Activated CD4-positive, alpha-beta T cell treated with anti-CD3 and anti-CD28 coated beads, Interleukin-2, amount 10 ng/mL, durations not matched to agents 7 days and 5 days (primary cell): ENCODE data around the gene COX5A. TPM values are rescaled to one million over a fixed set of nuclear protein-coding genes. Genes with fewer than 3 reads are reported as not detected.
A peak's percentile ranks its signal among the peaks of the same experiment; 100 is the strongest.
"Not testable (repeated sequence)": the region's sequence is repeated elsewhere in the genome, so short reads cannot be mapped to it uniquely, and the experiment has no call there.

Experiments used
- CTCF ChIA-PET: fragments of 350-600 bp; sonication (Branson Sonifier 250); formaldehyde crosslinking; loops from one replicate; lab custom pipeline; 2021; ENCODE audit warnings: antibody characterized with exemption; lab: Charles Lee
- POLR2A ChIA-PET: fragments of 350-600 bp; sonication (Branson Sonifier 250); formaldehyde crosslinking; loops from one replicate; lab custom pipeline; 2021; ENCODE audit warnings: antibody characterized with exemption; lab: Charles Lee
- DNase-seq: peaks from one replicate; pipeline ENCODE4 v3.0.0-alpha.2; 2020
- H3K27ac Mint-ChIP-seq: one replicate; pipeline ENCODE4 v1.8.0; 2021; ENCODE audit warnings: mild to moderate bottlenecking, moderate library complexity, mixed read lengths
- H3K27me3 Mint-ChIP-seq: one replicate; pipeline ENCODE4 v1.8.0; 2021; ENCODE audit warnings: mixed read lengths
- H3K36me3 Mint-ChIP-seq: one replicate; pipeline ENCODE4 v1.8.0; 2021; ENCODE audit warnings: low read depth, mixed read lengths
- H3K4me1 Mint-ChIP-seq: one replicate; pipeline ENCODE4 v1.8.0; 2021; ENCODE audit warnings: mixed read lengths
- H3K4me3 Mint-ChIP-seq: one replicate; pipeline ENCODE4 v1.8.0; 2021; ENCODE audit warnings: mild to moderate bottlenecking, moderate library complexity, mixed read lengths
- H3K9me3 Mint-ChIP-seq: one replicate; pipeline ENCODE4 v1.8.0; 2021; ENCODE audit warnings: mixed read lengths
- total RNA-seq, 2 experiments: library from RNA; stranded (reverse); gene quantifications; one replicate each; pipeline ENCODE4 v1.2.3, GENCODE V29; 2021

COX5A gene
- total RNA-seq, 2 experiments from 2014 or later: 236 to 239 TPM

DNA sequence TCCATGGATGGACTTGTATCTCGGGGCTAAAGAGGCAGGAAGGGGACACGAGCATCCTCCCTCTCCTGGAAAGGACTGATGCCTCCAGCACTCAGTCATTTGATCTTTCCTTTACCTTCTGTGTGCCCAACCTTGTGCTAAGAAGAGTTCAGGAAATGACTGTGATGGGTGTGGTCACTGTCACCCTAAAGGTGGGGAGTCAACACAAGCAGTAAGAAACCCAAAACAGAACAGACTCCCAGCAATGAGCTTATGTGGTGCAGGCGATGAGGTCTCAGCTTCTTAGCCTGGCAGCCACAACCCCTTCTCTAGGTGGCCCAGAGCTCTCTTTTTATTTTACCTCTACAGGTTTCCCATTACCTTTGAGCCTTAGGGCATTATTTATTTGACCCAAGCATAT, 44.2 kb downstream of the COX5A start:
- ChIA-PET POLR2A (no interaction called here), CTCF (interaction anchor here (0.6 to 1.9 kb wide), 10 partner anchors 8 to 192 kb away, joined by 3 to 10 read pairs (median 4); partner anchors contain the start of genes FAM219B and RPP25)
- no peaks in the 10 kb centered on the region for H3K27me3 Mint-ChIP-seq
- H3K4me1 Mint-ChIP-seq: peaks cover 54% of the 10 kb centered on the region
- H3K36me3 Mint-ChIP-seq: peaks cover 50% of the 10 kb centered on the region
- peak; percentile 75 for DNase-seq
- peak overlapping the region; percentile 55 for H3K4me3 Mint-ChIP-seq
- H3K27ac Mint-ChIP-seq: peak overlapping the region; percentile 97
- H3K9me3 Mint-ChIP-seq: no peaks in the 10 kb centered on the region

DNA sequence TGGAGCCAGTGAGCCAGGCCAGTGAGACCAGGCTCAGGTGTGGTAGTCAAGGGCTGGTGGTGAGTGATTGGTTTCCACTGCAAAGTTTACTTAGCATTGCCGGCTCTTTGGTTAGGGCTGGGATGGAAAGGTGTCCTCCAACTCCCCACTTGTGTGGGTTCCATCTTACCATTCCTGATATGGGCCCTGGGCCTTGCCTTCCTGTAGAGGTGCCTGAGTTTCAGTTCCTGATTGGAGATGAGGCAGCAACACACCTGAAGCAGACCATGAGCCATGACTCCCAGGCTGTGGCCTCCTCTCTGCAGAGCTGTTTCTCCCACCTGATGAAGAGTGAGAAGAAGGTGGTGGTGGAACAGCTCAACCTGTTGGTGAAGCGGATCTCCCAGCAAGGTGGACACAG, 44.9 kb downstream of the COX5A start:
- ChIA-PET CTCF (interaction anchor here (1.8 to 2.0 kb wide), 3 partner anchors 9 to 19 kb away, joined by 4 to 13 read pairs (median 10); partner anchors contain the start of gene FAM219B), POLR2A (no interaction called here)
- Mint-ChIP-seq H3K4me1 (peaks cover 56% of the 10 kb centered on the region), H3K27ac (peak overlapping the region; percentile 97), H3K36me3 (peaks cover 50% of the 10 kb centered on the region), H3K27me3 (no peaks in the 10 kb centered on the region), H3K4me3 (no peak overlapping the region), H3K9me3 (no peaks in the 10 kb centered on the region)
- DNase-seq: no peak

- Mint-ChIP-seq H3K36me3 (peaks cover 46% of the 10 kb centered on the region), H3K9me3 (no peaks in the 10 kb centered on the region), H3K27ac (peak overlapping the region; percentile 97), H3K27me3 (no peaks in the 10 kb centered on the region), H3K4me3 (no peak overlapping the region), H3K4me1 (peaks cover 56% of the 10 kb centered on the region)
- ChIA-PET CTCF (interaction anchor here (1.0 to 2.0 kb wide), 4 partner anchors 10 to 53 kb away, joined by 3 to 13 read pairs (median 4); no protein-coding TSS in a partner anchor), POLR2A (interaction anchor here (0.6 kb wide), 1 partner anchor 21 kb away, joined by 3 read pairs; no protein-coding TSS in a partner anchor)
- no peak for DNase-seq
Observed at GRCh38 chr15:74892313-74892712, 45.6 kb downstream of the COX5A start.

- Mint-ChIP-seq H3K27me3 (no peaks in the 10 kb centered on the region), H3K4me1 (peaks cover 56% of the 10 kb centered on the region), H3K27ac (peak overlapping the region; percentile 88), H3K9me3 (no peaks in the 10 kb centered on the region), H3K36me3 (peaks cover 40% of the 10 kb centered on the region), H3K4me3 (peak overlapping the region; percentile 92)
- POLR2A ChIA-PET: no interaction called here
- CTCF ChIA-PET: interaction anchor here (1.0 to 2.0 kb wide), 3 partner anchors 11 to 53 kb away, joined by 3 to 13 read pairs (median 4); no protein-coding TSS in a partner anchor
- no peak for DNase-seq
Observed at GRCh38 chr15:74891469-74891868, 46.4 kb downstream of the COX5A start.

DNA sequence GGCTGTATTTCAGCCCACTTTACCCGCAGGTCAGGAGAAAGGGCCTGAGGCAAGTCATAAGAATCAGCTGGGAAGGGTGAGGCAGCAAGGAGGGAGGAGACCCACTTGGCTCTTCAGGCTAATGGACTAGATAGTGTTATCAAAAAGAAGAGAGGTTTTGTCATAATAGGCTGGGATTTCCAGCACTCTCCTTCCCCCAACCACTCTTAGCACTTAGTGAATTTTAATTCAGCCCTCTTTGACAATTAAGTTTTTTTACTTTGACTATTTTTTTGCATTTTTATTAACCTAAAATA, 47.3 kb downstream of the COX5A start:
- Mint-ChIP-seq H3K36me3 (peaks cover 37% of the 10 kb centered on the region), H3K27ac (peak overlapping the region; percentile 88), H3K4me3 (peak overlapping the region; percentile 92), H3K4me1 (peaks cover 56% of the 10 kb centered on the region), H3K9me3 (no peaks in the 10 kb centered on the region), H3K27me3 (no peaks in the 10 kb centered on the region)
- POLR2A ChIA-PET: no interaction called here
- no peak for DNase-seq
- CTCF ChIA-PET: interaction anchor here (1.0 to 2.8 kb wide), 3 partner anchors 11 to 119 kb away, joined by 4 to 17 read pairs (median 4); no protein-coding TSS in a partner anchor

DNA sequence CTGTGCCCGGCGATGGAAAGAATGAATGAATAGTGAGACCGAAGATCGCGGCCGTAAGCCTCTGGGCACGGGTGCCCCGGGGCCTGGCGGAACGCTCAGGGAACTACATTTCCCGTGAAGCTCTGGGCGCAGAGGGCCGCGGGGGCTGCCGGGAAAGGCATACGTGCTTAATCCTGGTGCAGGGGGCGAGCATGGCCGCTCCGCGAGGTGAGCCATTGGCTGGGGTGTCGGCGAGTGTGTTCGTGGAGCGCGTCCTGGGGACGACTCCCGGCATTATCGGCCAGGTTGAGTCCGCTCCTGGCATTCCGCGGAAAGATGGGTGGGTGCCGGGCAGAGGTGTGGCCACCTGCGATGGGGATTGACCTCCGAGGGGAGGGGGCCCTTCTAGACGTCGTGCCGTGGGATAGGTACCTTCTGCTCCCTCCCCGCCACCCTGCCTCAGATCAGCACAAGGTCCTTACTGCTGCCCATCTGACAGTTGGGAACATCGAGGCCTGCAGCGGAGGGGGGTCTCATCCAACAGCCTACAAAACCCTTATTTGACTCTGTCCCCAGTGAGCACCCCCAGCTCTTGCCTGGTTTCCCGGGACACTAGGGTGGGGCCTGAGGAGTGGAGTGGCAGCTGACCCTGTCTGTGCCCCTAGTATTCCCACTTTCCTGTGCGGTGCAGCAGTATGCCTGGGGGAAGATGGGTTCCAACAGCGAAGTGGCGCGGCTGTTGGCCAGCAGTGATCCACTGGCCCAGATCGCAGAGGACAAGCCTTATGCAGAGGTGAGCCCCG, 47.8 kb downstream of the COX5A start, which contains the start of gene MPI:
TSS of gene MPI (plus strand) at position 160 of the 782 bp plus-strand sequence. CDS start at position 192, 32 bp downstream.
- Mint-ChIP-seq H3K4me3 (peak within 1 kb of the TSS; percentile 92), H3K27ac (peak within 1 kb of the TSS; percentile 88), H3K36me3 (peaks cover 37% of the 10 kb centered on the region), H3K4me1 (peaks cover 53% of the 10 kb centered on the region), H3K27me3 (no peaks in the 10 kb centered on the region), H3K9me3 (no peaks in the 10 kb centered on the region)
- DNase-seq: peak; percentile 89
- ChIA-PET CTCF (interaction anchor here (0.9 to 2.8 kb wide), 9 partner anchors 12 to 119 kb away, joined by 3 to 17 read pairs (median 4); no protein-coding TSS in a partner anchor), POLR2A (no interaction called here)

DNA sequence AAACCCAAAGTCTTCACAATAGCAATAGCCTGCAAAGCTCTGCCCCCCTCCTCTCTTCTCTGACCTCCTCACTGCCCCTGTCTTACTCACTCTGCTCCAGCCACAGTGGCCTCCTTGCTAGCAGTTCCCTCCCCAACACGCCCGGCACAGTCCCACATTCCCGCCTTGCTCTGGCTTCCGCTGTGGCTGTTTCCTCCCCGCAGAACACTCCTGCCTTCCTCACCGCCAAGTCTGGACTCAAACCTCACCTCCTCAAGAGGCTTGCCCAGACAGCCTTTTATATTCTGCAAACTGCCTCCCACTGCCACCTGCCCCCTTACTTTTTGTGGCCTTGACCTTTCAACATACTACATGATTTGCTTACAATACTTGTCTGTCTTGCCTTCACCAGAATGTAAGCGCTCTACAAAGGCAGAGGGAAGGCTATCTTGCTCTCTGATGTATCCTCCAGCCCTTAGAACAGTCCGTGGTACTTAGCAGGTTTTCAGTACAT, 48.4 kb downstream of the COX5A start:
- H3K36me3 Mint-ChIP-seq: peaks cover 37% of the 10 kb centered on the region
- no peaks in the 10 kb centered on the region for H3K9me3 Mint-ChIP-seq
- ChIA-PET CTCF (interaction anchor here (0.9 to 2.8 kb wide), 9 partner anchors 12 to 118 kb away, joined by 3 to 17 read pairs (median 4); no protein-coding TSS in a partner anchor), POLR2A (no interaction called here)
- peak; percentile 29 for DNase-seq
- H3K27me3 Mint-ChIP-seq: peaks cover 3% of the 10 kb centered on the region
- peak overlapping the region; percentile 88 for H3K27ac Mint-ChIP-seq
- peak overlapping the region; percentile 92 for H3K4me3 Mint-ChIP-seq
- H3K4me1 Mint-ChIP-seq: peaks cover 57% of the 10 kb centered on the region

GRCh38 chr15:74888716-74889115, 49.2 kb downstream of the COX5A start:
- Mint-ChIP-seq H3K4me3 (peak overlapping the region; percentile 92), H3K4me1 (peaks cover 62% of the 10 kb centered on the region), H3K9me3 (no peaks in the 10 kb centered on the region), H3K27me3 (peaks cover 3% of the 10 kb centered on the region), H3K36me3 (peaks cover 36% of the 10 kb centered on the region), H3K27ac (peak overlapping the region; percentile 88)
- ChIA-PET CTCF (interaction anchor here (0.9 to 2.8 kb wide), 7 partner anchors 13 to 89 kb away, joined by 3 to 17 read pairs (median 3); no protein-coding TSS in a partner anchor), POLR2A (no interaction called here)
- DNase-seq: no peak

DNA sequence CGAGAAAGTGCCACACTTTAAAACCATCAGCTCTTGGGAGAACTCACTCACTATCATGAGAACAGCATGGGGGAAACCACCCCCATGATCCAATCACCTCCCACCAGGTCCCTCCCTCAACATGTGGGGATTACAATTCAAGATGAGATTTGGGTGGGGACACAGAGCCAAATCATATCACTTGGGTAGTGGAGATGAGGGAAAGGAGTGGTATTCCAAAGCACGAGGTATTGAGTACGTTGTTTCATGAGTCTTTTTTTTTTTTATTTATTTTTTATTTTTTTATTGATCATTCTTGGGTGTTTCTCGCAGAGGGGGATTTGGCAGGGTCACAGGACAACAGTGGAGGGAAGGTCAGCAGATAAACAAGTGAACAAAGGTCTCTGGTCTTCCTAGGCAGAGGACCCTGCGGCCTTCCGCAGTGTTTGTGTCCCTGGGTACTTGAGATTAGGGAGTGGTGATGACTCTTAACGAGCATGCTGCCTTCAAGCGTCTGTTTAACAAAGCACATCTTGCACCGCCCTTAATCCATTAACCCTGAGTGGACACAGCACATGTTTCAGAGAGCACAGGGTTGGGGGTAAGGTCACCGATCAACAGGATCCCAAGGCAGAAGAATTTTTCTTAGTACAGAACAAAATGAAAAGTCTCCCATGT, 50.2 kb downstream of the COX5A start:
- H3K9me3 Mint-ChIP-seq, H3K27me3 Mint-ChIP-seq, POLR2A ChIA-PET, DNase-seq, H3K4me3 Mint-ChIP-seq, H3K27ac Mint-ChIP-seq: not testable (repeated sequence)
- CTCF ChIA-PET: interaction anchor here (1.2 to 2.8 kb wide), 3 partner anchors 14 to 18 kb away, joined by 3 to 17 read pairs (median 3); no protein-coding TSS in a partner anchor
- peaks cover 55% of the 10 kb centered on the region for H3K4me1 Mint-ChIP-seq
- peaks cover 26% of the 10 kb centered on the region for H3K36me3 Mint-ChIP-seq

DNA sequence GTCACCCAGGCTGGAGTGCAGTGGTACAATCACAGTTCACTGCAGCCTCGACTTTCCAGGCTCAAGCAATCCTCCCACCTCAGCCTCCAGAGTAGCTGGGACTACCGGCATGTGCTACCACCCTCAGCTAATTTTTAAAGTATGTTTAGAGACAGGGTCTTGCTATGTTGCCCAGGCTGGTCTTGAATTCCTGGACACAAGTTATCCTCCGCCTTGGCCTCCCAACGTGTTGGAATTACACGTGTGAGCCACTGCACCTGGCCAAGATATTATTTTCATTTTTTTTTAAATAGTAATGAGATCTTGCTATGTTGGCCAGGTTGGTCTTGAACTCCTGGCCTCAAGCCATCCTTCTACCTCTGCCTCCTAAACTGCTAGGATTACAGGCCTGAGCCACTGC, 52.4 kb downstream of the COX5A start:
- peaks cover 35% of the 10 kb centered on the region for H3K4me1 Mint-ChIP-seq
- H3K27ac Mint-ChIP-seq: no peak overlapping the region
- peaks cover 9% of the 10 kb centered on the region for H3K36me3 Mint-ChIP-seq
- ChIA-PET POLR2A (no interaction called here), CTCF (interaction anchor here (1.3 to 2.8 kb wide), 2 partner anchors 16 to 32 kb away, joined by 3 to 15 read pairs; no protein-coding TSS in a partner anchor)
- DNase-seq: no peak
- peaks cover 5% of the 10 kb centered on the region for H3K9me3 Mint-ChIP-seq
- H3K4me3 Mint-ChIP-seq: no peak overlapping the region
- H3K27me3 Mint-ChIP-seq: peaks cover 7% of the 10 kb centered on the region

DNA sequence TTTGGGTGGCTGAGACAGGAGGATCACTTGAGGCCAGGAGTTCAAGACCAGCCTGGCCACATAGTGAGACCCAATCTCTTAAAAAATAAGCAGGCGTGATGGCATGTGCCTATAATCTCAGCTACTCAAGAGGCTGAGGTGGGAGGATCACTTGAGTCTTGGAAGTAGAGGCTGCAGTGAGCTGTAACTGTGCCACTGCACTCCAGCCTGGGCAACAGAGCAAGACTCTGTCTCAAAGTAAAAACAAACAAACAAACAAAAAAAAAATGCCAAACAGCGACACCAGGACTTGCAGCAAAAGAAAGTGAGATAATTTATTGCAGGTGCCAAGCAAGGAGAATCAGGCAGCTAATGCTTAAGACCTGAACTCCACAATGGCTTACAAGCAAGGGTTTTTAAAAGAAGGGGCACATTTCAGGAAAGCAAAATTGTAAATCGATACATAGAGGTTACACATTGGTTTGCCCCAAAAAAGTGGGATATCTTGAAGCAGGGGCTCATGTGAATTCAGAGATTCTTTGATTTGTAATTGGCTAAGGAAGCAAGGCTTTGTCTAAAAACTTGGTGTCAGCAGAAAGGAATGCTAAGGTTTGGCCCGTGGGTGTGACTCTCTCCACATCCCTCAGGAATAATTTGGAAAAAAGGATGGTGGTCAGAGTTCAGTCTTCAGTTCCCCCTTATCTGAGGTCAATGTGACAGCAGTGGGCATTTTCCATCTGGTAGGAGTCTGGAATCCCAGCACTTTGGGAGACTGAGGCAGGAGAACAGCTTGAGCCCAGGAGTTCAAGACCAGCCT, 53.2 kb downstream of the COX5A start:
- H3K27me3 Mint-ChIP-seq: peaks cover 7% of the 10 kb centered on the region
- CTCF ChIA-PET: interaction anchor here (0.8 to 2.8 kb wide), 6 partner anchors 11 to 113 kb away, joined by 3 to 15 read pairs (median 3); partner anchors contain the start of gene SCAMP2
- H3K36me3 Mint-ChIP-seq: peaks cover 4% of the 10 kb centered on the region
- H3K27ac Mint-ChIP-seq: no peak overlapping the region
- POLR2A ChIA-PET: interaction anchor here (0.6 kb wide), 1 partner anchor 40 kb away, joined by 3 read pairs; no protein-coding TSS in a partner anchor
- peaks cover 5% of the 10 kb centered on the region for H3K9me3 Mint-ChIP-seq
- H3K4me3 Mint-ChIP-seq: no peak overlapping the region
- H3K4me1 Mint-ChIP-seq: peaks cover 28% of the 10 kb centered on the region
- DNase-seq: no peak
